Mesodermal cell (in vitro differentiated cells): ENCODE results near the gene AKAP12.

Experiments used
- H3K27ac ChIP-seq: 2 replicates; pipeline ENCODE4 v1.7.0; 2013; ENCODE audit warnings: mild to moderate bottlenecking, low read depth, low read length, moderate library complexity; ENCODE audit not compliant: severe bottlenecking
- H3K36me3 ChIP-seq: 2 replicates; pipeline ENCODE4 v1.7.1; 2013; ENCODE audit warnings: mild to moderate bottlenecking, low read length, moderate library complexity; ENCODE audit not compliant: control insufficient read depth, insufficient read depth
- H3K4me1 ChIP-seq: one replicate; pipeline ENCODE4 v1.7.1; 2013; ENCODE audit warnings: mild to moderate bottlenecking, low read length; ENCODE audit not compliant: insufficient read depth, control insufficient read depth, poor library complexity, severe bottlenecking
- H3K4me3 ChIP-seq: 2 replicates; pipeline ENCODE4 v1.7.0; 2013; ENCODE audit warnings: low read length, control low read depth, mild to moderate bottlenecking; ENCODE audit not compliant: insufficient read depth, poor library complexity, severe bottlenecking; ENCODE audit errors: extremely low read depth
- H3K9me3 ChIP-seq: 2 replicates; pipeline ENCODE4 v1.7.1; 2013; ENCODE audit warnings: mild to moderate bottlenecking, low read length, moderate library complexity; ENCODE audit not compliant: control insufficient read depth
- whole genome bisulfite sequencing, 2 experiments: methylation state at CpG; one replicate each; pipeline ENCODE4 v1.1.5; 2013; ENCODE audit warnings: missing lambda C conversion rate in 2 of 2; ENCODE audit not compliant: insufficient coverage in 2 of 2; 5-methylcytosine and 5-hydroxymethylcytosine counted together

Gene AKAP12

DNA sequence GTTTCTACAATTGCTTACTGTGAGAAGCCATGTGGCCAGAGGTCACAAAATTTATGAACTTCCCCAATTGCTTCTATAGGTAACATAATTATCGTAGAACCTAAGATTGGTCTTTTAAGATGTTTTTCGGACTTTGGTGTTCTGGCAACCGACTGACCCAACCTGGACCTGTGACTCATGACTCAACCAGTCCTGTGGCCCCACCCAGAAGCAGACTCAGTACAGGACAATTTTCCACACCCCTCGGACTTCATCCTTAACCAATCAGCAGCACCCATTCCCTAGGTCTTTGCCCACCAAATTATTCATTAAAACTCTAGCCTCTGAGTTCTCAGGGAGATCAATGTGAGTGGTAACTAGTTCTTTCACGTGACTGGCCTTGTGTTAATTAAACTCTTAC, 26.4 kb upstream of the AKAP12 start:
- WGBS, 2 experiments: 80 to 90% methylated on average over 1 to 3 of the region's 5 CpGs
- peaks cover 10% of the 10 kb centered on the region for H3K9me3 ChIP-seq
- H3K4me1 ChIP-seq: no peaks in the 10 kb centered on the region
- no peaks in the 10 kb centered on the region for H3K36me3 ChIP-seq
- H3K27ac ChIP-seq: no peak overlapping the region
- H3K4me3 ChIP-seq: no peak overlapping the region

DNA sequence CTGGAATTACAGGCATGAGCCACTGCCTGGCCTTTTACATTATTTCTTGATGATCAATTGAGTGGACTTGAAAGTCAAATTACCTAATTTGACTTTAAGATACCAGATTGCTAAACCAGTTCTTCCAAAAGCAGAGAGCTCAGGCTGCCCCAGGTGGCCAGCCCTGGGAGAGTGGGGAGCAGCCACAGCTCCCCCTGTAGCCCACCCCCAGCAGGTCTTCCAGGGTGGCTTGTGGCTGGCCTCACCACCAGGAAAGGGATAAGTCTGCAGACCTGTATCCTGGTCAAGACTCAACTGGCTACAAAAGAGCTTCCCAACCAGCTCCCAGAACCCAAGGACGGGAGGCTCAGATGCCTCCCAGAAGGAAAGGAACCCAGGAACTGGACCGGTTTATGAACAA, 23.8 kb upstream of the AKAP12 start:
- 77 to 88% methylated on average over 2 of the region's 2 CpGs for WGBS, 2 experiments
- no peak overlapping the region for H3K27ac ChIP-seq
- no peak overlapping the region for H3K4me3 ChIP-seq
- H3K36me3 ChIP-seq: no peaks in the 10 kb centered on the region
- H3K4me1 ChIP-seq: no peaks in the 10 kb centered on the region
- peaks cover 7% of the 10 kb centered on the region for H3K9me3 ChIP-seq

DNA sequence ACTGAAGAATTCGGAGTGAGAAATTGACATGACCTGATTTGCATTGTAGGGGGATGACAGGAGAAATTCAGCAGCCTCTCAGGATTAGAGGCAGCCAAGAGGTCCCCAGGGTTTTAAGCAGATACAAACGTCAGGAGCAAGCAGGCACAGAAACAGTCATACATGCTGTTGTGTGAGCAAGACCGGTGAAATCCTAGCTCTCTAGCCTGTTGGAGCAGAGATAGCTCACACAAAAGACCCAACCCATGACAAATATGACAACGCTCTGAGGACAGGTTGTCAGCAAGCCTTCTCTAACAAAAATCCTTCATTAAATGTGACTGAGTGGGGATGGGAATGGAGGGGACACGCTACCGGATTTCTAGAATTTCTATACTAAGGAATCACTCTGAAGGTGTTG, 23.0 kb upstream of the AKAP12 start:
- no peaks in the 10 kb centered on the region for H3K36me3 ChIP-seq
- H3K4me1 ChIP-seq: no peaks in the 10 kb centered on the region
- peaks cover 7% of the 10 kb centered on the region for H3K9me3 ChIP-seq
- H3K27ac ChIP-seq: no peak overlapping the region
- no peak overlapping the region for H3K4me3 ChIP-seq
- WGBS, 2 experiments: 68 to 74% methylated on average over 4 of the region's 6 CpGs

- Histone ChIP-seq H3K4me1 (no peaks in the 10 kb centered on the region), H3K36me3 (no peaks in the 10 kb centered on the region), H3K9me3 (no peaks in the 10 kb centered on the region), H3K4me3 (no peak overlapping the region), H3K27ac (no peak overlapping the region)
- WGBS, 2 experiments: 85 to 88% methylated on average over 1 to 2 of the region's 3 CpGs
Observed at GRCh38 chr6:151219192-151219591, 20.6 kb upstream of the AKAP12 start.

- Histone ChIP-seq H3K4me3 (no peak overlapping the region), H3K27ac (no peak overlapping the region), H3K4me1 (no peaks in the 10 kb centered on the region), H3K36me3 (no peaks in the 10 kb centered on the region), H3K9me3 (no peaks in the 10 kb centered on the region)
Observed at GRCh38 chr6:151224076-151224475, 15.7 kb upstream of the AKAP12 start.

GRCh38 chr6:151225919-151226318, 13.8 kb upstream of the AKAP12 start:
- no peaks in the 10 kb centered on the region for H3K4me1 ChIP-seq
- H3K27ac ChIP-seq: no peak overlapping the region
- H3K9me3 ChIP-seq: no peaks in the 10 kb centered on the region
- no peak overlapping the region for H3K4me3 ChIP-seq
- H3K36me3 ChIP-seq: no peaks in the 10 kb centered on the region
- WGBS, 2 experiments: 95 to 99% methylated on average over 5 to 11 of the region's 11 CpGs

DNA sequence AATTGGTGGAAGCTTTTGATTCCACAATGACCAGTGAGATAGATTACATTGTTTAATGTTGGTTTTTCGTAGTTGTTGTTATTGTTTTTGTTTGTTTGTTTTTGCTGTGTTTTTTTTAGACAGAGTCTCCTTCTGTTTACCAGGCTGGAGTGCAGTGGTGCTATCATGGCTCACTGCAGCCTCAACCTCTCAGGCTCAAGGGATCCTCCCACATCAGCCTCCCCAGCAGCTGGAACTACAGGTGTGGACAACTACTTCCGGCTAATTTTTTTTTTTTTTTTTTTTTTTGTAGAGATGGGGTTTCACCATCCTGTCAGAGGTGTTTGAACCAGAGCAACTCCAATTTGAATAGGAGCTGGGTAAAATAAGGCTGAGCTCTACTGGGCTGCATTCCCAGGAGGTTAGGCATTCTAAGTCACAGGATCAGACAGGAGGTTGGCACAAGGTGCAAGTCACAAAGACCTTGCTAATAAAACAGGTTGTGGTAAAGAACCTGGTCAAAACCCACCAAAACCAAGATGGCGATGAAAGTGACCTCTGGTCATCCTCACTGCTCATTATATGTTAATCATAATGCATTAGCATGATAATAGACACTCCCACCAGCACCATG, 10.9 kb upstream of the AKAP12 start:
- no peak overlapping the region for H3K27ac ChIP-seq
- no peaks in the 10 kb centered on the region for H3K4me1 ChIP-seq
- H3K4me3 ChIP-seq: no peak overlapping the region
- no peaks in the 10 kb centered on the region for H3K9me3 ChIP-seq
- WGBS, 2 experiments: 100% methylated on average over 1 of the region's 3 CpGs; no CpG with 5 or more reads in 1 of the 2 experiments
- no peaks in the 10 kb centered on the region for H3K36me3 ChIP-seq

DNA sequence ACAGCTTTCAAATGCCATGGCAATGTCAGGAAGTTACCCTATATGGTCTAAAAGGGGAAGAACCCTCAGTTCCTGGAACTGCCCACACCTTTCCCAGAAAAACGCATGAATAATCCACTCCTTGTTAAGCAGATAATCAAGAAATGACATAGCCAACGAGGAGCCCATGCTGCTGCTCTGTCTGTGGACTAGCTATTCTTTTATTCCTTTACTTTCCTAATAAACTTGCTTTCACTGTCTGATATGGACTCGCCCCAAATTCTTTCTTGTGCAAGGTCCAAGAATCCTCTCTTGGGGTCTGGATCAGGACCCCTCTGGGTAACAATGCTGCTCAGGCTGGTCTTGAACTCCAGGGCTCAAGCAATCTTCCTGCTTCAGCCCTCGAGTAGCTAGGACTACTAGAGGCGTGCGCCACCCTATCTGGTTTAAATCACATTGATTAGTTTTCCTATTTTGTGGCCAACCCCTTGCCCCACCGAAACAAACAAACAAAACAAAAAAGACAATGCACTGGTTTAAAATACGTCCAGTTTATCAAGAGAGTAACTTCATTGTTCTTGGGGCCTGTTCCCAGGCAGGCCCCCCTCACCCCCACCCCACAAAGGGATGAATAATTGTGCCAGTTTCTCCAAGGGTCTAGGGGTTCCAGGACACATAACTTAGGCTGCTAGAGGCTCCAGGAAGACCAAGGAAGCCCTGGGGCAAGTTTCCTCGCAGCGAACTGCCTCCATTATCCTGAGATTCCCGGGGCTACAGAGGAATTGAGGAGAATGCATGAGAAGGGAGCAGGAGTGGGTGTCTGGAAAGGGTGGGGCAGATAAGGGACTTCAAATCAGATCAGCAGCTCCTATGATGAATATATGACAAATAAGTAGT, 10.1 kb upstream of the AKAP12 start:
- Histone ChIP-seq H3K4me3 (no peak overlapping the region), H3K9me3 (no peaks in the 10 kb centered on the region), H3K27ac (no peak overlapping the region), H3K36me3 (no peaks in the 10 kb centered on the region), H3K4me1 (no peaks in the 10 kb centered on the region)
- 85 to 92% methylated on average over 9 to 10 of the region's 11 CpGs for WGBS, 2 experiments

- no peaks in the 10 kb centered on the region for H3K9me3 ChIP-seq
- 88 to 98% methylated on average over 3 of the region's 4 CpGs for WGBS, 2 experiments
- no peaks in the 10 kb centered on the region for H3K4me1 ChIP-seq
- no peak overlapping the region for H3K27ac ChIP-seq
- H3K36me3 ChIP-seq: no peaks in the 10 kb centered on the region
- H3K4me3 ChIP-seq: no peak overlapping the region
Observed at GRCh38 chr6:151230277-151230577, 9.5 kb upstream of the AKAP12 start.

DNA sequence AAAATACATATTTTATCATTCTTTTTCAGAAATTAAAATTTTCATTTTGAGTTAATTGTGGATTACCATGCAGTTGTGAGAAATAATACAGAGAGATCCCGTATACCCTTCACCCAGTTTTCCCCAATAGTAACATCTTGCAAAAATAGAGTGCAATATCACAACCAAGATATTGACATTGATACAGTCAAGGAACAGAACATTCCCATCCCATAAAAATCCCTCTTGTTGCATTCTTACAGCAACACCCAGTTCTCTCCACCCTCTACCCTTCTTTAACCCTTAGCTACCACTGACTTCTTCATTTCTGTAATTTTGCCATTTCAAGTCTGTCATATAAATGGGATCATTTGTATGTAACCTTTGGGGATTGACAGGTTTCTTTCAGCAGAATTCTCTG, 6.9 kb upstream of the AKAP12 start:
- Histone ChIP-seq H3K9me3 (no peaks in the 10 kb centered on the region), H3K4me3 (no peak overlapping the region), H3K36me3 (no peaks in the 10 kb centered on the region), H3K27ac (no peak overlapping the region), H3K4me1 (no peaks in the 10 kb centered on the region)
- WGBS, 2 experiments: 100% methylated on average over 1 of the region's 1 CpG; no CpG with 5 or more reads in 1 of the 2 experiments

GRCh38 chr6:151233731-151234130, 6.0 kb upstream of the AKAP12 start:
- Histone ChIP-seq H3K4me3 (no peak overlapping the region), H3K36me3 (no peaks in the 10 kb centered on the region), H3K27ac (no peak overlapping the region), H3K4me1 (no peaks in the 10 kb centered on the region), H3K9me3 (no peaks in the 10 kb centered on the region)
- 94 to 100% methylated on average over 4 to 6 of the region's 7 CpGs for WGBS, 2 experiments
